ENCODE measurements around the gene WAC. TPM values are rescaled to one million over a fixed set of nuclear protein-coding genes. Genes with fewer than 3 reads are reported as not detected.
"Not testable (repeated sequence)": the region's sequence is repeated elsewhere in the genome, so short reads cannot be mapped to it uniquely, and the experiment has no call there.

WAC gene
- total and polyA plus RNA-seq, 2 of the 13 experiments (the other 11 are each of a cell fraction or from before 2014, with no cell fraction given): 69.1 to 96.2 TPM

- BruUV-seq (replicated peaks): no TSS peak
- Histone ChIP-seq H4K20me1 (ENCODE audit: insufficient read depth, low read length) (peaks cover 91% of the 10 kb centered on the region), H3K4me2 (ENCODE audit: low read depth, low read length) (0 out of 2 replicates have a peak overlapping the region, but pooled peaks have one; percentile 3), H3K27me3 (ENCODE audit: control insufficient read depth in 1 of 2, insufficient read depth in 2 of 2, low read length in 2 of 2) (no peaks in the 10 kb centered on the region; a peak in 1 of 5 replicates), H3K4me3 (replicated peaks in 1 of 3; ENCODE audit: insufficient read depth in 1 of 3, low read depth in 2 of 3, low read length in 3 of 3) (no peak overlapping the region), H3K79me2 (ENCODE audit: insufficient read depth, low read length) (peaks cover 92% of the 10 kb centered on the region), H3K27ac (ENCODE audit: extremely low read length, insufficient read depth, low read length) (no peak overlapping the region), H3K36me3 (replicated peaks in 1 of 2; ENCODE audit: control insufficient read depth in 1 of 2, insufficient read depth in 2 of 2, low read length in 2 of 2) (peaks cover 4 to 68% of the 10 kb centered on the region in 2 experiments; a peak in 4 of 5 replicates), H3K9ac (ENCODE audit: insufficient read depth, low read depth, low read length) (no peak overlapping the region), H2AFZ (ENCODE audit: low read length) (no peak overlapping the region), H3K4me1 (ENCODE audit: insufficient read depth, low read length) (peaks cover 53% of the 10 kb centered on the region), H3K9me3 (ENCODE audit: low read length) (no peaks in the 10 kb centered on the region)
- no peak for FAIRE-seq
- intact Hi-C loops (cut with micrococcal nuclease; ENCODE audit: unreplicated experiment): no loop called here
- WGBS (ENCODE audit: low lambda C conversion rate): 95% methylated on average over 6 of the region's 6 CpGs
- in situ Hi-C loops (cut with HindIII; ENCODE audit: extremely low pct_ligation_motif_present, low pct_unique_long_range_greater_than_20kb): no loop called here
- TF ChIP-seq HNF4A (CRISPR knock-in tag; IDR thresholded peaks at IDR 0.05) (peak; percentile 40; the same call in 1 of the 2 replicates), THYN1 (CRISPR knock-in tag; IDR thresholded peaks at IDR 0.05; ENCODE audit: borderline replicate concordance, low read depth) (no peak)
- ChIA-PET CTCF (ENCODE audit: low intra/inter-chr PET ratio, low total read pairs) (no interaction called here), POLR2A (no interaction called here)
- peak; percentile 10 for DNase-seq (ENCODE audit: low spot score)
- ATAC-seq: no peak
These were observed 38.3 kb downstream of the WAC start for GRCh38 chr10:28571265-28571664.

- H3K9ac ChIP-seq (ENCODE audit: insufficient read depth, low read depth, low read length); H3K4me2 ChIP-seq (ENCODE audit: low read depth, low read length); in situ Hi-C loops (cut with HindIII; ENCODE audit: extremely low pct_ligation_motif_present, low pct_unique_long_range_greater_than_20kb); BruUV-seq (replicated peaks); H2AFZ ChIP-seq (ENCODE audit: low read length); H3K9me3 ChIP-seq (ENCODE audit: low read length); POLR2A ChIA-PET; H3K27ac ChIP-seq (ENCODE audit: extremely low read length, insufficient read depth, low read length); intact Hi-C loops (cut with micrococcal nuclease; ENCODE audit: unreplicated experiment); FAIRE-seq; DNase-seq (ENCODE audit: low spot score); H3K27me3 ChIP-seq (ENCODE audit: control insufficient read depth in 1 of 2, insufficient read depth in 2 of 2, low read length in 2 of 2); H3K4me3 ChIP-seq (replicated peaks in 1 of 3; ENCODE audit: insufficient read depth in 1 of 3, low read depth in 2 of 3, low read length in 3 of 3); ATAC-seq; CTCF ChIA-PET (ENCODE audit: low intra/inter-chr PET ratio, low total read pairs): not testable (repeated sequence)
- peaks cover 89% of the 10 kb centered on the region for H4K20me1 ChIP-seq (ENCODE audit: insufficient read depth, low read length)
- over 99% methylated on average over 10 of the region's 10 CpGs for WGBS (ENCODE audit: low lambda C conversion rate)
- peaks cover 33% of the 10 kb centered on the region for H3K4me1 ChIP-seq (ENCODE audit: insufficient read depth, low read length)
- H3K36me3 ChIP-seq (replicated peaks in 1 of 2; ENCODE audit: control insufficient read depth in 1 of 2, insufficient read depth in 2 of 2, low read length in 2 of 2): peaks cover 6 to 68% of the 10 kb centered on the region in 2 experiments; a peak in 4 of 5 replicates
- peaks cover 95% of the 10 kb centered on the region for H3K79me2 ChIP-seq (ENCODE audit: insufficient read depth, low read length)
These were observed 41.3 kb downstream of the WAC start for GRCh38 chr10:28574214-28574613.
